HG02840 (cell line): ENCODE results near the gene MSRB3.

Experiments used
- ATAC-seq: cut with Tn5 transposase; IDR thresholded peaks from one replicate; pipeline ENCODE4 v1.9.1; 2021; ENCODE audit warnings: mild to moderate bottlenecking, moderate library complexity, moderate number of reproducible peaks; ENCODE audit not compliant: unreplicated experiment, low FRiP score

The MSRB3 gene

GRCh38 chr12:65384240-65384639, 105.8 kb downstream of the MSRB3 start:
- no peak for ATAC-seq

- ATAC-seq = no peak
These were observed 108.9 kb downstream of the MSRB3 start for GRCh38 chr12:65387396-65387795.

DNA sequence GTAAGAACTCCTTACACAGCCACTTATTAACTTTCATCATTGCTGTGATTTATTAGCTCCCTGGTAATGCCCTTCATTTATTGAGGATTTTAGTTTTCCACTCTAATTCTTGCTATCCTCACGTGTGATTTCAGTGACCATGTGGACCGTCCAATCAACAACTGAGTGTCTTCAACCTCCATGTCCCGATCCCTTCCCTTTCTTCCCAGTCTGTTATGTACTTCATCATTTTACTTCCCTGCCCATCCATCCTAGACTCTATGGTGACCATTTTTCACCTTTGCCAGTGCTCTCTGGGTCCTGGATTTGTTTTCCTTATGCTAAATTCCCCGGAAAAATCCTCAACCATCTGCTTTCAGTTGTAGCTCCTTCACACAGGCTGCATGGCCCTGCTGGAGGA, 111.0 kb downstream of the MSRB3 start:
- ATAC-seq = no peak

GRCh38 chr12:65391711-65392110, 113.2 kb downstream of the MSRB3 start:
- ATAC-seq = no peak

DNA sequence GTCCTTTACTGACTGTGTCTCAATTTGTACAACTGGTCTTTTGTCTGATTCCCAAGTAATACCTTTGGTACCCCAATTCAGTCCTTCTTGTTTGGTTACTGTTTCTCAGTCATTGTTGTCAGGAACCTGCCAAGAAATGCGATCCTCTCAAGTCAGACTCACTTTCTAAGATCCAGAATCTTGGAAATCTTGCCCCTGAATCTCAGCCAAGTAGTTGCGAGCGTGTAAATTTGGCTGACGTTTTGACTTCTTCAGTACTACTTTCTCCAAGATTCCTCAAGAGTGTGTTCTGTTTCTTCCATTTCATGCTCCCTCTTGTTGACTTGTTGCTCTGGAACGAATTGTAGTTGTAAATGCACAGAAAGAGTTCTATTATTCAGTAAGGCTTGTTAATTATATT, 114.0 kb downstream of the MSRB3 start:
- ATAC-seq = no peak

DNA sequence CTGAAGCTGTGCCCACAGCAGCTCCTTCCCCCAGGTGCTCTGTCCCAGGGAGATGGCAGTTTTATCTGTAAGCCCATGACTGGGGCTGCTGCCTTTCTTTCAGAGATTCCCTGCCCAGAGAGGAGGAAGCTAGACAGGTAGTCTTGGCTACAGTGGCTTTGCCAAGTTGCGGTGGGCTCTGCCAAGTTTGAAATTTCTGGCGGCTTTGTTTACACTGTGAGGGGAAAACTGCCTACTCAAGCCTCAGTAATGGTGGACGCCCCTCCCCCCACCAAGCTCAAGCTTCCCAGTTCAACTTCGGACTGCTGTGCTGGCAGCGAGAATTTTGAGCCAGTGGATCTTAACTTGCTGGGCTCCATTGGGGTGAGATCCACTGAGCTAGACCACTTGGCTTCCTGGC, 124.7 kb downstream of the MSRB3 start:
- ATAC-seq = no peak

DNA sequence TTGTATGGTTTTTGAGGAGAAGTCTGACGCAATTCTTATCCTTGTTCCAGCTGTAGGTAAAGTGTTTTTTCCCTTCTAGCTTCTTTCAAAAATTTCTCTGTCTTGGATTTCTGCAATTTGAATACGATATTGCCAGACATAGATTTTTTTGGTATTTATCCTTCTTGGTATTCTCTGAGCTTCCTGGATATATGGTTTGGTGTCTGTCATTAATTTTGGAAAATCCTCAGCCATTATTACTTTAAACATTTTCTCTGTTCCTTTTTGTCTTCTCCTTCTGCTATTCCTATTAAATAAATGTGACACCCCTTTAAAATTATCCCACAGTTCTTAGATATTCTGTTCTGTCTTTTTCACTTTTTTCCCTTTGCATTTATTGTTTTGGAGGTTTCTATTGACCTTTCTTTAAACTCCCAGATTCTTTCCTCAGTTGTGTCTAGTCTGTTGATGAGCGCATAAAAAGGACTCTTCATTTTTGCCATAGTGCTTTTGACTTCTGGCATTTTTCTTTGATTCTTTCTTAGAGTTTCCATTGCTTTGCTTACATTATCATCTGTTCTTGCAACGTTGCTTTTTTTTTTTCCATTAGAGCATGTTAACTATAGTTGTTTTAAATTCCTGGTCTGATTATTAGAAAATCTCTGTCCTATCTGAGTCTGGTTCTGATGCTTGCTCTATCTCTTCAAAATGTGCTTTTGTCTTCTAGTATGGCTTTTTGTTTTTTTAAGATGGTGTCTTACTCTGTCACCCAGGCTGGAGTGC, 129.1 kb downstream of the MSRB3 start:
- ATAC-seq = no peak

- ATAC-seq = no peak
These were observed 130.0 kb downstream of the MSRB3 start for GRCh38 chr12:65408441-65408840.

DNA sequence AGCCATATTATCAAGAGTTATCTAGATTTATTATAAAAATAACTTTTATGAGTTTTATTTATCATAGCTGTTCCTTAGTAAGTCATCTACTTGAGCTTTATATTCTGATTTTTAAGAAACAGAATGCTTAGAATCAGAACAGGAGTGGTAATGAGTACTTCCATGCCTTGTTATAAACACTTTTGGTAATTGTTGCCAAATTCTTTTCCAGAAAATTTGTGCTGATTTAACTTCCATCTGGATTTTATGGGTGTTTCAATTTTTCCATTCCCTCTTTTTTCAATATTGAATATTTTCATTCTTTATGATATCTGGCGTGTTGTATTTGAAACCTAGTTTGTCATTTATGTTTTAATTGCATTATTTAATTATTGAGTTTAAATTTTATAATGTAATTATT, 131.2 kb downstream of the MSRB3 start:
- no peak for ATAC-seq

DNA sequence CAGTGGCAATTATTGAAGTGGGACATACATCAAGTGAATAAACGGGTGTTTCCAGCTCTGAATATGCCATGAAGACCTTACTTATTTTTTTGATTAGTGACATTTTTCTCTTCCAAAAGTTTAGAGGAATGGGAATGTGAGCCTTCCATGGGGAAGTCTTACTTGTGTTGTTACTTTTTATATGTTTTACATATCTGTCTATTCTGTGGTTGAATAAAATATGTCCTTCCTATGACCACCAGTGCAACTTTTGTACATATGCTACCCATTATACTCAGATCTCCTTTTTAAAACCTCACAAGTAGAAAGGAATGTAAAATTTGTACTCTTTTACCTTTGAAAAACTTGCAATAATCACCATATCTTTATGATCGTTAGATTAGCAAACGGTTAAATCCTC, 132.7 kb downstream of the MSRB3 start:
- ATAC-seq = no peak

- ATAC-seq = no peak
These were observed 136.0 kb downstream of the MSRB3 start for GRCh38 chr12:65414526-65414925.

DNA sequence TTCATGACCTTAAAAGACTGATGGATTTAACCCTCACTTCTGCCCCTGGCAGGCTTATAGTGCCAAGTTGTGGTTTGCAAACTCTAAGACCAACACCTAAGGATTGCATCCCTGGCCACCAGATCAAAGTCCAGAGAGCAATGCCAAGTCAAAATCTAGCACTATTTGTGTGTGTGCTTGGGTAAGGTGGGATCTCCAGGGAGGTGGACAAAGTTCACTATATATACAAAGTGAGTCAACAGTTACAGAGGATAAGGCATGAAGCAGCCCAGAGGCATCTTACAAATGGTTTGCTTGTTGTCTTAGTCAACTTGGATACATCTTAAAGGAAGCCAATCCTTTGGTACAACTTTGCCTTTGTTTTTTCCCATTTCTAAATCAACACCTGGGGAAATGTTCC, 137.3 kb downstream of the MSRB3 start:
- no peak for ATAC-seq

- no peak for ATAC-seq
These were observed 141.0 kb downstream of the MSRB3 start for GRCh38 chr12:65419284-65420072.

GRCh38 chr12:65420941-65421340, 142.5 kb downstream of the MSRB3 start:
- ATAC-seq = no peak

DNA sequence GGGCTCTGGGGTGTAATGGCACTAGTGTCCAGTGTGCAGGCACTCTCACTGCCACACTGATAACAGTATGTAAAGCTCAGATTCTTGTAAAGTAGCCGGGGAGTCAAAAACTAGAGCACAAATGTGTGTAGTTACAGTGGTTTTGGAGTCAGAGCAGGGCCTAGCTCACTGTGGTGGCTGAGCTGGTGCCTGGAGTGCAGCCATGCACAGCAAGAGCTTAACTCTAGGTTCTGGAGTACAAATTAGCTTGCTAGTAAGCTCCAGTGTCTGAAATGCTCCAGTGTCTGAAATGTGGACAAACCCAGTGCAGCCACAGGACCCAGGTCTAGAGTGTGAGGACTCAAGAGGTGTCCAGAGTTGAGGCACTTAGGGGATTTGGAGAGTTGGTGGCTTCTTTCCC, 149.2 kb downstream of the MSRB3 start:
- ATAC-seq = no peak

DNA sequence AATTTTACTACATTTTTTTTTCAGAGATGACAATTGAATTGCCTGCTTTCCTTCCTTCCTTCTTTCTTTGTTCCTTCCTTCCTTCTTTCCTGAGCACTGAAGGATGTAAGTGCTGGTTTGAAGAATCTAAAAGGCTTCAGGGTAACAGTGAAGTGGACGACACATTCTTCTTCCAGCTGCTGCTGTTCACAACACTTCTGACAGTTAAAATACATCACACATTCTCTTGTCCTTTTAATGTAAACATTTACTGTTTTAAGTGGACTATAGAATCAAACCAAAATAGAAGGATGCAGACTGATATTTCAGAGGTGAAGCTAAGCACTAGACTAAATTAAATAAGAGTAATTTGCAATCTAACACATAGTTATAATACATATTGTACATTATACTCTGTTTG, 151.5 kb downstream of the MSRB3 start:
- ATAC-seq = no peak

GRCh38 chr12:65430571-65431306, 152.3 kb downstream of the MSRB3 start:
- ATAC-seq = no peak

DNA sequence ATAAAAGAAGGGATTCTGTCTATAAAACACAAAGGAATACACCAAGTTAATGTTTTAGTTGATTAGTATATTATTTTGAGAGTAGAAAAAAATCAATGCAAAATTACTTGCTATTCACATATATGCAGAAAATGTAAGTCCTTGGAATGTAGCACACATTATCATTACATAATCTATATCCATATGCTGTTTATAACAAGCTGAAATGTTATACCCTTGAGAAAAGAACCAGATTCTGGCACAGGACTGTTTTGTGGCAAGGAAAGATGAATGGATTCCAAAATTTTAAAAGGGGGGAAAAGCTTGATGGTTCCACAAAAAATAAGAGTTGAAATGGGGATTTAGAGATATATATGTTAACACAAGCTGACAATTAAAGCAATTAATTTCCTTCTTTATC, 153.6 kb downstream of the MSRB3 start:
- no peak for ATAC-seq

DNA sequence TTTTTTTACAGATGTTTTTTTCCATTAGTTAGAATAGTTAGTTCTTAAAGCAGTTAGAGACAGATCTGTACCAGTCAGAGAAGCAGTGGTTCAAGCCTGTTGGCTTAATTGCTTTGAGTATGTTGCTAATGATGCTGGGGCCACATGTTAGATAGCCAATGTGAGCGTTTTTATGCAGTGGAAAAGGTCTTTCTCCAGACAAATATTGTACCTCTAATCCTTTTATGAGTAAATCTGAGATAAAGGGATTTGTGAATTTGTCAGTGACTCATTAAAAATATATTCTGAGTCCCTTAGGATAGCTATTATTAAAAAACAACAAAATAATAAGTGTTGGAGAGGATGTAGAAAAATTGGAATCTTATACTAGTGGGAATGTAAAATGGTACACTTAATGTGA, 154.2 kb downstream of the MSRB3 start:
- ATAC-seq = no peak

DNA sequence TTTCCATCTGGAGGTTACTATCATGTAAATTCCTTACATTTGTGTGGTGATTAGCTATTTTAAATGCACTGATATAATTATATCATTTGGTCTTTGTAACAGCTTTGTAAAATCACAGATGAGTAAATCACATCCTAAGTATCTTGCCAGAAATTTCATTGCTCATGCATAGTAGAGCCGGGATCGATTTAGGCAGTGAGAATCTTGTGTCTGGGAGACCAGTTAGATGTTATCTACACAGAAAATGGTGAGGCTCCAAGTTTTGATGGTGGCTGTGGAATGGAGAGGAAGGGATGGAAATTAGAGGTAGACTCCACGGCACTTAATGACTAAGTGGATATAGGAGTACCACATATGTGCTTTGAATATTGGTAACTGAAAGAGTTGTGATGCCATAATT, 156.3 kb downstream of the MSRB3 start:
- no peak for ATAC-seq

GRCh38 chr12:65443038-65443437, 164.6 kb downstream of the MSRB3 start:
- no peak for ATAC-seq
